OCI-M1 (cell line): ENCODE measurements around the gene TSLP.
A peak's percentile ranks its signal among the peaks of the same experiment; 100 is the strongest.

Experiments used
- DNase-seq: peaks from one replicate; lab custom pipeline; 2025; lab: John Stamatoyannopoulos, UW

TSLP gene

GRCh38 chr5:111071413-111071812, at the start of gene TSLP:
TSS of gene TSLP (plus strand) at chr5:111071713. CDS start at chr5:111071891, 178 bp downstream.
- DNase-seq: no peak

GRCh38 chr5:111022301-111022700, 49.2 kb upstream of the TSLP start:
- no peak for DNase-seq

GRCh38 chr5:111028865-111029264, 42.6 kb upstream of the TSLP start:
- no peak for DNase-seq

- DNase-seq: peak; percentile 6
Measured at GRCh38 chr5:111043712-111044506, 27.6 kb upstream of the TSLP start.

- no peak for DNase-seq
Measured at GRCh38 chr5:111058064-111058463, 13.4 kb upstream of the TSLP start.

GRCh38 chr5:111060169-111060568, 11.3 kb upstream of the TSLP start:
- no peak for DNase-seq

- DNase-seq: no peak
Measured at GRCh38 chr5:111061618-111062017, 9.9 kb upstream of the TSLP start.

GRCh38 chr5:111063709-111064322, 7.7 kb upstream of the TSLP start:
- no peak for DNase-seq

GRCh38 chr5:111066261-111066938, 5.1 kb upstream of the TSLP start:
- DNase-seq: no peak

- DNase-seq: no peak
Measured at GRCh38 chr5:111068213-111068612, 3.3 kb upstream of the TSLP start.

GRCh38 chr5:111069839-111070238, 1.7 kb upstream of the TSLP start:
- DNase-seq: no peak

- DNase-seq: no peak
Measured at GRCh38 chr5:111070272-111071134, 1.0 kb upstream of the TSLP start.

GRCh38 chr5:111072949-111073682, 1.6 kb downstream of the TSLP start:
- peak; percentile 79 for DNase-seq

GRCh38 chr5:111074244-111074643, 2.7 kb downstream of the TSLP start:
- no peak for DNase-seq

GRCh38 chr5:111075520-111075919, 4.0 kb downstream of the TSLP start:
- DNase-seq: peak; percentile 54

GRCh38 chr5:111076091-111076490, 4.6 kb downstream of the TSLP start:
- DNase-seq: no peak

GRCh38 chr5:111077678-111078077, 6.2 kb downstream of the TSLP start:
- DNase-seq: no peak

GRCh38 chr5:111079846-111080245, 8.3 kb downstream of the TSLP start:
- DNase-seq: no peak

GRCh38 chr5:111083323-111083722, 11.8 kb downstream of the TSLP start:
- peak; percentile 29 for DNase-seq

- peak; percentile 95 for DNase-seq
Measured at GRCh38 chr5:111092062-111092853, 20.7 kb downstream of the TSLP start, which contains the start of gene WDR36. TSS of gene WDR36 (plus strand) at chr5:111092348. CDS start at chr5:111092457, 109 bp downstream.
